Thoracic aorta (tissue), 2 donors: ENCODE data around the gene PECR. TPM values are rescaled to one million over a fixed set of nuclear protein-coding genes. Genes with fewer than 3 reads are reported as not detected.

Source experiments
- ATAC-seq: fragments of 150-250 bp; one replicate; pipeline ENCODE4 v1.8.0; 2017; ENCODE audit warnings: low read depth; ENCODE audit not compliant: insufficient number of reproducible peaks, low FRiP score
- DNase-seq: peaks from one replicate; pipeline ENCODE4 v3.0.0-alpha.2; 2020; ENCODE audit warnings: low spot score
- H3K27ac ChIP-seq, 2 donors: fragments of 200-600 bp; sonication (generic); 1 replicate in 1 of 2; 2 replicates in 1 of 2; pipeline ENCODE4 v1.5.1; 2016; ENCODE audit warnings: mild to moderate bottlenecking in 2 of 2, moderate library complexity in 2 of 2
- H3K27me3 ChIP-seq: fragments of 200-600 bp; sonication (generic); replicated peaks from 2 replicates; pipeline ENCODE4 v1.6.0; 2016; ENCODE audit warnings: mild to moderate bottlenecking; ENCODE audit not compliant: insufficient read depth
- H3K36me3 ChIP-seq: fragments of 200-600 bp; sonication (generic); one replicate; pipeline ENCODE4 v1.5.1; 2016
- H3K4me1 ChIP-seq, 2 donors: fragments of 200-600 bp; sonication (generic); 1 replicate in 1 of 2; 2 replicates in 1 of 2; pipeline versions ENCODE4 v1.5.1 to v1.6.0; 2016; ENCODE audit warnings: low read depth in 2 of 2, mild to moderate bottlenecking in 1 of 2; ENCODE audit not compliant: control insufficient read depth in 1 of 2
- H3K4me3 ChIP-seq: fragments of 200-600 bp; sonication (generic); 2 replicates; pipeline ENCODE4 v1.5.1; 2016; ENCODE audit warnings: mild to moderate bottlenecking
- H3K9me3 ChIP-seq: fragments of 200-600 bp; sonication (generic); 2 replicates; pipeline ENCODE4 v1.5.1; 2016
- CTCF ChIP-seq: fragments of 200-600 bp; sonication (generic); IDR thresholded peaks from one replicate; pipeline ENCODE4 v1.5.1; 2019; ENCODE audit warnings: antibody characterized with exemption
- total RNA-seq, 2 donors: library from RNA; depleted of rRNA; stranded (reverse); fragments of >200 nt; gene quantifications; one replicate each; pipeline versions ENCODE4 v1.1.0 to v1.2.3, GENCODE V29; 2016

The PECR gene
- total RNA-seq, 2 donors from 2014 or later, result 2.8 to 7.3 TPM

- no peak for ATAC-seq
These were observed 9.1 kb downstream of the PECR start for GRCh38 chr2:216072473-216072872.

GRCh38 chr2:216071111-216071851, 10.3 kb downstream of the PECR start:
- Histone ChIP-seq H3K27ac (no peak overlapping the region), H3K9me3 (no peaks in the 10 kb centered on the region), H3K4me1 (no peaks in the 10 kb centered on the region), H3K27me3 (no peaks in the 10 kb centered on the region), H3K4me3 (no peak overlapping the region), H3K36me3 (no peaks in the 10 kb centered on the region)
- ATAC-seq (no peak), DNase-seq (no peak)
- TF ChIP-seq CTCF, result no peak

More at GRCh38 chr2:216072473-216072872, 9.1 kb downstream of the PECR start:
- Histone ChIP-seq H3K4me3 (no peak overlapping the region), H3K9me3 (no peaks in the 10 kb centered on the region), H3K36me3 (no peaks in the 10 kb centered on the region), H3K27ac (no peak overlapping the region), H3K27me3 (no peaks in the 10 kb centered on the region), H3K4me1 (no peaks in the 10 kb centered on the region)
- no peak for TF ChIP-seq CTCF
- no peak for DNase-seq

- no peak overlapping the region for H3K4me3 ChIP-seq
- H3K27ac ChIP-seq, result no peak overlapping the region
- H3K27me3 ChIP-seq, result no peaks in the 10 kb centered on the region
- H3K36me3 ChIP-seq, result no peaks in the 10 kb centered on the region
- DNase-seq (no peak), ATAC-seq (no peak)
- no peak for TF ChIP-seq CTCF
- no peaks in the 10 kb centered on the region for H3K4me1 ChIP-seq
- H3K9me3 ChIP-seq, result no peaks in the 10 kb centered on the region
These were observed 11.4 kb downstream of the PECR start for GRCh38 chr2:216070195-216070594.

GRCh38 chr2:216069028-216069427, 12.6 kb downstream of the PECR start:
- TF ChIP-seq CTCF, result no peak
- H3K27me3 ChIP-seq, result no peaks in the 10 kb centered on the region
- no peaks in the 10 kb centered on the region for H3K36me3 ChIP-seq
- DNase-seq, result no peak
- no peaks in the 10 kb centered on the region for H3K4me1 ChIP-seq
- H3K9me3 ChIP-seq, result no peaks in the 10 kb centered on the region
- no peak for ATAC-seq
- no peak overlapping the region for H3K27ac ChIP-seq
- no peak overlapping the region for H3K4me3 ChIP-seq

- Histone ChIP-seq H3K27ac (no peak overlapping the region), H3K36me3 (no peaks in the 10 kb centered on the region), H3K27me3 (no peaks in the 10 kb centered on the region), H3K9me3 (no peaks in the 10 kb centered on the region), H3K4me1 (no peaks in the 10 kb centered on the region), H3K4me3 (no peak overlapping the region)
- DNase-seq (no peak), ATAC-seq (no peak)
- no peak for TF ChIP-seq CTCF
These were observed 15.4 kb downstream of the PECR start for GRCh38 chr2:216066230-216066629.
